NCI-H345 (cell line): ENCODE results near the gene CYTH3.
"Not testable (repeated sequence)": the region's sequence is repeated elsewhere in the genome, so short reads cannot be mapped to it uniquely, and the experiment has no call there.

Source experiments
- DNase-seq: peaks from one replicate; lab custom pipeline; 2025; lab: John Stamatoyannopoulos, UW

CYTH3 gene

DNA sequence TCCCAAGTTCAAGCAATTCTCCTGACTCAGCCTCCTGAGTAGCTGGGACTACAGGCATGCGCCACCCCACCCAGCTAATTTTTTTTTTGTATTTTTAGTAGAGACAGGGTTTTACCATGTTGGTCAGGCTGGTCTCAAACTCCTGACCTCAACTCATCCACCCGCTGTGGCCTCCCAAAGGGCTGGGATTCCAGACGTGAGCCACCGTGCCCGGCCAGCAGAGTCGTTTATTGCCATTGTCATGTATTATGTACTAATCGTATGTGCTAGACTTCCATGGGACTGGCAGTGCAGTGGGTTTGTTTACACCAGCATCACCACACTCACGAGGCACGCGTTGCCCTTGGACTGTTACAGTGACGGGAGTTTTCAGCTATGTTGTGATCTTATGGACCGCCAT, 120.9 kb downstream of the CYTH3 start:
- DNase-seq, result not testable (repeated sequence)

- no peak for DNase-seq
These were observed 122.4 kb downstream of the CYTH3 start for GRCh38 chr7:6149996-6150395.

GRCh38 chr7:6148724-6149360, 123.6 kb downstream of the CYTH3 start:
- no peak for DNase-seq

DNA sequence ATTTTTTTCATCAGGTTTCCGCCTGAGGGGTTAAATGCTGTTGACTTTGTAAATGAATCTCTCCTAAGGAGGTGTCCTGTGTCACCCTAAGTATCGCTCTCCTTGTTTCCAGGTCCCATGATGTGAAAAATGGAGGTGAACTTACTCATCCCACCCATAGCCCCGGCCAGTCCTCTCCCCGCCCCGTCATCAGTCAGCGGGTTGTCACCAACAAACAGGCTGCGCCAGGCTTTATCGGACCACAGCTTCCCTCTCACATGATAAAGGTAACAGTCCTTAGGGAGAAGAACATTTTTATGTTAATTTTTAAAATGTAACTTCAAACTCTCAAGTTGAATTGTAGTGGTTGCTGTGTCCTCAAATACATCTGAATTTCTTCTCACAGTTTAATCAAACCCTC, 124.8 kb downstream of the CYTH3 start:
- no peak for DNase-seq

DNA sequence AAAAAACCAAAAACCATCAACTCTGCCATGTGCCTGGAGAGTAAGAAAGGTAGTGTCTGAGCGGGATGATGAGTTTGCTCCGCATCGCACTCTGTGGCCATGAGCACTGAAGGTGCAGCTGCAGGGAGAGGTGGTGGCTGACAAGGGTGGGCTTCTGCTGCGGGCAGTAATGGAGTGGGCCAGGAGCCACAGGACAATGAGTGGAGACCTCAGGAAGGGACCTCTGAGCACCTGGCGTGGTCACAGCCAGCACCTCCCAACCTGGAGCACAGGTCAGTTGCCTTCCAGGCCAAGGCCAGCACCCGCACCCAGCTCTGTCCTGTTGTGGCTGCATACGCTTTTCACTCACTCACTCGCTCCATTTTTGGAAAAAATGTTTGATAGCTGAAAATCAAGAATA, 125.8 kb downstream of the CYTH3 start:
- DNase-seq, result no peak

DNA sequence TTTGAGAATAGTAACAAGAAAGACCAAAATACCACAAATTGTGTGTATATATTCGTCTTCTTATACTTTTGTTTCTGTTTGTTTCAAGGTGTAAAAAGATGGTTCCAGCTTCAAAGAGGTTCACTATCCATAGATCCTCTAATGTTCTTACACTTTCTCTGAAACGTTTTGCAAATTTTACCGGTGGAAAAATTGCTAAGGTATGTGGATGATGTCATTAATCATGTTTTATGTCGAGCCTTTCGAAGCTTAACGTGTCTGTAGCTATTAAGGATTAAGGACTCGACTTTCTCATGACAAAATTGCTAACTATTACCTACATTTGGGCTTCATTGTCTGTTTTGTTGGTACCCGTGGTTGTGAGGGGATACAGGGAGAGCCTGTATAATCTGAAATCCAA, 128.4 kb downstream of the CYTH3 start:
- DNase-seq, result no peak

- no peak for DNase-seq
These were observed 129.5 kb downstream of the CYTH3 start for GRCh38 chr7:6142871-6143380.

GRCh38 chr7:6139189-6139996, 133.0 kb downstream of the CYTH3 start:
- no peak for DNase-seq

- no peak for DNase-seq
These were observed 135.9 kb downstream of the CYTH3 start for GRCh38 chr7:6136475-6136874.

GRCh38 chr7:6133249-6133648, 139.2 kb downstream of the CYTH3 start:
- DNase-seq, result no peak

- no peak for DNase-seq
These were observed 142.3 kb downstream of the CYTH3 start for GRCh38 chr7:6130007-6130587.

DNA sequence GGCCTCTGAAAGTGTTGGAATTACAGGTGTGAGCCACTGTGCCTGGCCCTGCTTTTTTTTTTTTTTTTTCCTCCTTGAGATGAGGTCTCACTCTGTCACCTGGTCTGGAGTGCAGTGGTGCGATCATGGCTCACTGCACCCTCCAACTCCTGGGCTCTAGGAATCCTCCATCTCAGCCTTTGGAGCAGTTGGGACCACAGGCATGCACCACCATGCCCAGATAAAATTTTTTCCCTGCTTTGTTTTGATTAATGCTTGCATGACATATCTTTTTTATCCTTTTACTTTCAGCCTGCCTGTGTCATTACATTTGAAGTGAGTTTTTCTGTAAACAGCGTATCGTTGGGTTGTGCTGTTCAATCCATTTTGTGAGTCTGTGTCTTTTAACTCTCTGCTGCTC, 144.2 kb downstream of the CYTH3 start:
- no peak for DNase-seq

GRCh38 chr7:6127110-6127490, 145.3 kb downstream of the CYTH3 start:
- DNase-seq, result no peak

DNA sequence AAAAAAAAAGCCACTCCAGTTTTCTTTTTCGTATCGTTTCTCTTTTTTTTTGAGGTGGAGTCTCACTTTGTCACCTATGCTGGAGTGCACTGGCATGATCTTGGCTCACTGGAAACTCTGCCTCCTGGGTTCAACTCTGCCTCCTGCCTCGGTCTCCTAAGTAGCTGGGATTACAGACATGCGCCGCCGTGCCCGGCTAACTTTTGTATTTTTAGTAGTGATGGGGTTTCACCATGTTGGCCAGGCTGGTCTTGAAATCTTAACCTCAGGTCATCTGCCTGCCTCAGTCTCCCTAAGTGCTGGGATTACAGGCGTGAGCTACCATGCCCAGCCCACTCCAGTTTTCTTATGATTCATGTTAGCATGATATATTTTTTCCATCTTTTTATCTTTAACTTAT, 148.6 kb downstream of the CYTH3 start:
- no peak for DNase-seq

- DNase-seq, result no peak
These were observed 151.3 kb downstream of the CYTH3 start for GRCh38 chr7:6121141-6121540.

DNA sequence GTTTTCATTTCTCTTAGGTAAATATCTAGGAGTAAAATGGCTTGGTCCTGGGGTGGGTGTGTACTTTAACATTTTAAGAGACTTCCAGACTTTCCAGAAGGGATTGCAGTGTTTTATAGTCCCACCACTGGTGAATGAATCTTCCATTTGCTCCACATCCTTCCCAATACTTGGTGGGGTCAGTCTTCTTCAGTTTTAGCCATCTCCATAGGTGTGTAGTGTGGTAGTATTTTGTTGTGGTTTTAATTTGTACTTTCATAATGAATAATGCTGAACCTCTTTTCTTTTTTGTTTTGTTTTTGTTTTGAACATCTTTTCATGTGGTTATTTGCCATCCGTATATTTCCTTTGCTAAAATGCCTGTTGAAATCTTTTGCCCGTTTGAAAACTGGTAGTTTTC, 154.9 kb downstream of the CYTH3 start:
- no peak for DNase-seq

GRCh38 chr7:6116211-6116610, 156.2 kb downstream of the CYTH3 start:
- no peak for DNase-seq
